HG03060 (cell line): ENCODE results near the gene ANKRD40CL.
"Not testable (repeated sequence)": the region's sequence is repeated elsewhere in the genome, so short reads cannot be mapped to it uniquely, and the experiment has no call there.

Experiments
- ATAC-seq: cut with Tn5 transposase; IDR thresholded peaks from one replicate; pipeline ENCODE4 v1.9.1; 2021; ENCODE audit warnings: low read depth, moderate number of reproducible peaks; ENCODE audit not compliant: unreplicated experiment

Gene ANKRD40CL, protein sequence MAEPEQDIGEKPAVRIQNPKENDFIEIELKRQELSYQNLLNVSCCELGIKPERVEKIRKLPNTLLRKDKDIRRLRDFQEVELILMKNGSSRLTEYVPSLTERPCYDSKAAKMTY

GRCh38 chr17:50767446-50767845 lies at the start of gene ANKRD40CL:
ANKRD40CL (minus strand) TSS chr17:50767518; CDS start chr17:50766913, 605 bp downstream.
- no peak for ATAC-seq

DNA sequence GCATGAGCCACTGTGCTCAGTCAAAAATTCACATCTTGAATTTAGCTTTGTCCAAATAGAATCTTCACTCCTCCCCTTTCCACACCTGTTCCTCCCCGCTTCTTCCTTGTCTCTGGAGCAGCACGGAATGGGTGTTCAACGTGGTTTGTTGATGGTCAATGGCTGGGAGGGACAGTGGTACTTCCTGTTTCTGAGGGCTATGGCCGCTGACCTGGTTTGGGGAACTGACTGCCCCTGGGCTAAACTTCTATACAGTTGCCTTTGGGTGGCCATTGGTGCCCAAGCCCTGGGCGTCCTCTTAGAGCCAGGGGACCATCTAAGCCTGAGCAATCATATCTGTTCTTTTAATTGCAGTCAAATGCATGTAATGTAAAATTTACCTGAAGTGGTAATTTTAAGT lies 49.0 kb upstream of the ANKRD40CL start:
- no peak for ATAC-seq

DNA sequence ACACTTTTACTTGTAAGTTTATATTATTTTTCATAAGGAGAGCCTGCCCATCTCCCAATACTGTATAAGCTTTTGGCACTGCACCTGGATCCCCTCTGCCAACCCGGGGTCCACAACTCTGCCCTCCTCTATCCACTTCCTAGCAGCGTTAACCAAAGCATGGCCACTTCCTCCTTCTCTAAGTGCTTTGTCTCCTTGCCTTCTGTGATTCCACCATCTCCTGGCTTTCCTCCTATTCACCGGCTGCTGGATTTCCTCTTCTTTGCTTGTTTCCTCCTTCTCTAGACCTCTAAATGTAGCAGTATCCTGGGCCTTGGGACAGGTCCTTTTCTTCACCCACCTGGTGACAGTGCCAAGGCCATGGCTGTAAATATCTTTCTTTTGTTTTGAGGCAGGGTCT lies 48.1 kb upstream of the ANKRD40CL start:
- ATAC-seq = no peak

DNA sequence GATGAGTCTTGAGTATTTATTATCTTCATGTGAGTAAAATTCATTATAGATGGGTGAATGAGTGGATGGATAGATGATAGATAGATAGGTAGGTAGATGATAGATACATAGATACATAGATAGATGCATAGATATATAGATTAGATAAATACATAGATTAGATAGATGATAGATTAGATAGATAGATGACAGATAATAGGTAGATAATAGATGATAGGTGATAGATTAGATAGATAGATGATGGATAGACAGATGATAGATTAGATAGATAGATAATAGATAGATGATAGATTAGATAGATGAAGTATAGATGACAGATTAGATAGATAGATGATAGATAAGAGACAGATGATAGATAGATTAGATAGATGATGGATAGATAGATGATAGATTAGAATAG lies 46.3 kb upstream of the ANKRD40CL start:
- ATAC-seq = no peak

DNA sequence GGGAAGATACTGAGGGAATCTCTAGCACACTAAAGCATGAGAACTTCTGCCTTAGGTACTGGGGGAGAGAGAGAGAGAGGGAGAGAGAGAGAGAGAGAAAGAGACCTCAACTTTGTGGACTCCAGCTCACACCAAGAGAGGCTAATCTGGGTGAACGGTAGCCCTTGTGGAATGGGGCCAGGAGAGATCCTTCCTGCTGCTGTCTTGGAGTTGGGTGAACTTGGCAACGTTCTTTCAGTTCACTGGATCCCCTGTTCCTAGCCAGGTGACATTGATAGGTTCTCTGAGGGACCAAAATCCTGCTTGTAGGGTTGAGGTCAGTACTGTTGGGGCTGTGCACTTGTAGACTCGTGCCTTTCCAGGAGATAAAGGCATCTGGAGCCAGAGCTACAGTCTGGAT lies 41.6 kb upstream of the ANKRD40CL start:
- no peak for ATAC-seq

GRCh38 chr17:50808413-50808812 lies 41.1 kb upstream of the ANKRD40CL start:
- ATAC-seq = no peak

DNA sequence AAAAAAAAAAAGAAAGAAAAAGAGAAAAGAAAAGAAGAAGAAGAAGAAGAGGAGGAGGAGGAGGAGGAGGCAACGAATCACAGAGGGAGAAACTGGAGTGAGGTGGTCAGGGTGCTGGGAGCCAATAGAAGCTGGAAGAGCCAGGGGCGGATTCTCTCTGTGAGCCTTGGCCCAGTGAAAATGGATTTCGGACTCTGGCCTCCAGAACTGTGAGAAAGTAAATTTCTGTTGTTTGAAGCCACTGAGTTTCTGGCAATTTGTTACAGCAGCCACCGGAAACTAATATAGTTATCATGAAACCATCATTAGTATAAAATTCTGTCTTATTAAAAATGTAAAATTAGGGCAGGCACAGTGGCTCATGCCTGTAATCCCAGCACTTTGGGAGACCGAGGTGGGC lies 40.4 kb upstream of the ANKRD40CL start:
- ATAC-seq = no peak

GRCh38 chr17:50807009-50807408 lies 39.7 kb upstream of the ANKRD40CL start:
- no peak for ATAC-seq

- ATAC-seq = no peak
Observed at GRCh38 chr17:50806141-50806643, 38.9 kb upstream of the ANKRD40CL start.

DNA sequence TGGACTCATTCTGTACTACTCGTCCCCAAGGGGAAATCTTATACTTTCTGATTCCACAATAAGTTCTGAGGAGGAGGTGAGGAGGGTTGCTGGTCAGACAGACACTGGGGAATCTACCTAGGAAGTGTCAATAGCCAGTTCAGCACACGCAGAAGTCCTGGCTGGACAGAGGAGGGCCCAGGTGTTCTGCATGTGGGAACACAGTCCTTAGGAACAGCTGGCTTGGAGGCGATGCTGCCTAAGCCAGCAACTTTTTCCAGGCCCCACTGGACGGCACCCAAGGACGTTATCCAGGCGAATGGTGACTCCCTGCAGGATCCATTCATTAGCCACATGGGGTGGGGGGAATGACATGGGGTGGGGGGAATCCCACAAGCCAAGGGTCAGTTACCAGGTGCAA lies 38.2 kb upstream of the ANKRD40CL start:
- no peak for ATAC-seq

DNA sequence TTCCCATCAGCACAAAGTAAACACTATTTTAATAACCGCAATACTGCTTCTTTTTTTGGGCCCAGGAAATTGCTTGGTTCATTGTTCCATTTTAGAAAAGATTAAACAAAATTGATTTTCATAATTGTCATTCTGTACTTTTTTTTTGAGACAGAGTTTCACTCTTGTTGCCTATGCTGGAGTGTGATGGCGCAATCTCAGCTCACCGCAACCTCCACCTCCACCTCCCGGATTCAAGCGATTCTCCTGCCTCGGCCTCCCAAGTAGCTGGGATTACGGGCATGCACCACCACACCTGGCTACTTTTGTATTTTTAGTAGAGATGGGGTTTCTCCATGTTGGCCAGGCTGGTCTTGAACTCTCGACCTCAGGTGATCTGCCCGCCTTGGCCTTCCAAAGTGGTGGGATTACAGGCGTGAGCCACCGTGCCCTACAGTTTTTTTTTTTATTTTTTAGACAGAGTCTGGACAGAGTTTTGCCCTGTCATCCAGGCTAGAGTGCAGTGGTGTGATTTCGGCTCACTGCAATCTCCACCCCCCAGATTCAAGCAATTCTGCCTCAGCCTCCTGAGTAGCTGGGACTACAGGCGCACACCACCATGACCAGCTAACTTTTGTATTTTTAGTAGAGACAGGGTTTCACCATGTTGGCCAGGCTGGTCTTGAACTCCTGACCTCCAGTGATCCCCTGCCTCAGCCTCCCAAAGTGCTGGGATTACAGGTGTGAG lies 37.6 kb upstream of the ANKRD40CL start:
- not testable (repeated sequence) for ATAC-seq

DNA sequence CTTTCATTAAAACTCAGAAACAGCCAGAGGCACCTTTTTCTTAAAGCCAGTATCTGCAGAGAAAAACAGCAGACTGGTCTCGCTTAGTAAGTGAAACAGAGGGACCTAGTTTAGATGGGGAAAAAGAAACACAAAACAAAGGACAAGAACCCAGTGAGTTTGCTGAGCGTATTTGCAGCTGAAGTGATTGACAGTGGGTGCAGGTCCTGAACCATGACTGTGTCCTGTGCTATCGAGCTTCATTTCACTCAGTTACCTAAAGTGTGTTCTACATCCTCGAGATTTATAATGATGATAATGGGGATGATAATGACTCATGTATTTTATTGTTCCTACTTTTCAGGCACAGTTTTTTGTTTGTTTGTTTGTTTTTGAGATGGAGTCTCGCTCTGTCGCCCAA lies 36.4 kb upstream of the ANKRD40CL start:
- no peak for ATAC-seq

DNA sequence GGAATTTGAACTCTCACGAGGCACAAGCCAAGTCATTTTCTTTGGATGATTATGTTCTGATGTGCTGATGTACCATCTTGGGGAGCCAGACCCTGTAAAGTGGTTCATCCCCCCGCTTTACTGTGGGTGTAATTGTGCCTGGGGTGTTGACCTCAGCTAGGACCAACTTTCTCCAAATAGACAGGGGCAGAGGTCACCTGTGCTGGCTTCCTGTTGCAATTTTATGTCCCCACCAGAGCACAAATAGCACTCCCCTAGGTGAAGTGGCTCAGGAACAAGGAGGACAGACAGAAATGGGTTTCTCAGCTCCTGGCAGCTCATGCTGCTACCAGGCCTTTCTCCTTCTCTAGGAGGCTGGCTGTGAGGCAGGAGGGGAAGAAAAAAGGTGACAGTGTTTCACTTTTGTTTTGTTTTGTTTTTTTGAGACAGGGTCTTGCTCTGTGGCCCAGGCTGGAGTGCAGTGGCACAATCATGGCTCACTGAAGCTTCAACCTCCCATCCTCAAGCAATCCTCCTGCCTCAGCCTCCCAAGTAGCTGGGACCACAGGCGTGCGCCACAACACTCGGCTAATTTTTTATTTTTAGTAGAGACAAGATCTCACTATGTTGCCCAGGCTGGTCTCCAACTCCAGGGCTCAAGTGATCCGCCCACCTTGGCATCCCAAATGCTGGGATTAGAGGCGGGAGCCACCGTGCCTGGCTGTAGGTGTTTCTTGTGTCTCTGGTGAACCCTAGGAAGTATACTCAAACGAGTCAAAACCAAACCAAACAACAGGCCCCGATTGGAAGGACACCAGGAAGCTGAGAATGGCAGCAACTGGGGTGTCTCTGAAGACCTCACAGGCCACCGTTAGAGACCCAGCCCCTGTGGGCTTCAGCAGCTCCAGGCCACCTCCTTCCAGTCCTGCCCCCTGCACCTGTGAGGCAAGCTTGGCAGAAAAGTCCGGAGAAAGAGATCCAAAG lies 35.6 kb upstream of the ANKRD40CL start:
- ATAC-seq = no peak

DNA sequence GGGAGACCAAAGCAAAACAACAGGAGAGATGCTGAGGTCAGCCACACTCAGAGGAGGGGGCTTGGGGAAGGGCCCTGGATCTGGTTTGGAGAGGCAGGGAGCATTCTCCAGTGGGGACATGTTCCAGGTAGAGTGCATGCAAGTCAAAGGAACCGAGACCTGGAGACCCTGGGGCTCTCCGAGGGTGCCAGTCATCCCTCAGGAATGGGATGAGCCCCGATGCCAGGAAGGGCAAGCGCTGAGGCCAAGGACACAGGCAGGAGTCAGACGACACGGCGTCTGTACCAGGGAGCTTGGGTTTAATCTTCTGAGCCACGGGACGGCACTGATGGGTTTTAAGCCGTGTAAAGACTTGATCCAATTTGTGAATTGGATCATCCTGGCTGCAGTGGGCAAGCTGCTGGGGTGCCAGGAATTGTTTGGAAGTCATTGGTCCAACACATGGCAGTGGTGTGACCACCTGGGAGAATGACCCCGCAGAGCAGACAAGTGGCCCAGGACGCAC lies 32.9 kb upstream of the ANKRD40CL start:
- no peak for ATAC-seq

- no peak for ATAC-seq
Observed at GRCh38 chr17:50799582-50799981, 32.3 kb upstream of the ANKRD40CL start.

DNA sequence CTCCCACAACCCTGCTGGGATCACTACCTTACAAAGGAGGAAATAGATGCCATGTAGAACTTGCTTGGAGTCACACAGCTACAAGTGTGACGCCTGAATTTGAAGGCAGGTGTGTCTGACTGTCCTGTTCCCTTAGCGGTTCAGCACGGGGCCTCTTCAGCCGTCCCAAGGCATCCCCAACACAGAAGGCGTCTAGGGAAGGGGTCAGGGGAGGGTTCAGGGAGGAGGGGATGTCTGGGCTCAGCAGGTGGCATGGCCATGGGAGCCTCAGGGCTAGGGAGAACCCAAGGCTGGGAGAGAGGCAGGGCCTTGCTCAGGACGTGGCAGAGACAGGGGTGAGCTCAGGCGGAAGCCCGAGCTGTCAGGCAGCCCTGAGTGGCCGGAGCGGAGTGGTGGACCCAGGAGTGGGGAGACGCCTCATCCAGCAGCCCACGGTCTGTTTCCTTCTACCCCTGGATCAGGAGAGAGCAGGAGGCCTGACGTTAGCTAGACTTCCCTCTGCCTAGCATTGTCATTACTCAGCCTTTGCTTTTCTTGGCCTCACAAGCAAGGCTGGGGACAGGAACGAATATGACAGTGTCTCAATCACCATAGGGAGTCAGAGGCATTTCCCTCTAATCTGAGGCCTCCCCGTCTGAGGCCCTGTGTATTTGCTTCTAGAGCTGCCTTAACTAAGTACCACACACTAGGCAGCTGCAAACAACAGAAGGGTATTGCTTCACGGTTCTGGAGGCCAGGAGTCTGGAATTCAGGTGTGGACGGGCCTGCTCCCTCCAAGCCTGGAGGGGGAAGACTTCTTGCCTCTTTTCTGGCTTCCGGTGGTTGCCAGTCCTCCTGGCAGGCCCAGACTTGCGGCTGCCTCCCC lies 31.3 kb upstream of the ANKRD40CL start:
- ATAC-seq = no peak

- no peak for ATAC-seq
Observed at GRCh38 chr17:50797135-50797810, 30.0 kb upstream of the ANKRD40CL start.

GRCh38 chr17:50794361-50794760 lies 27.0 kb upstream of the ANKRD40CL start:
- no peak for ATAC-seq

DNA sequence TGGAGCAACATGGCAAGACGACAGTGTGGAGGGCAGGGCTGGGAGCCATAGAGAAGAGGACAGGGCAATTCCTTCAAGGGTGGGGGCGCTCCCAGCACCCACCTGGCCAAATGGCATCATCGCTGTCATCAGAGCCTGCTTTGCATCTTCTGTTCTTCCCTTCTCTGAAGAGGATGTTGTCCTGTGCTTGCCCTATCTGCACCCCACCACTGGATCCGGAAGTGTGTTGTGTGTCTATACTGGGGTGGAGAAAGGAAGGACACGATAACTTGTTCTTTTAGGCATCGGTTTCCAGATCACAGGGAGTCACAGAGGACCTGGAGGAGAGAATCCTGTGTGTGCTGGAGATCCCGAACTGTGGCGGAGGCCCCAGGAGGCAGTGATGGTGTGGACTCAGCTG lies 25.7 kb upstream of the ANKRD40CL start:
- no peak for ATAC-seq

DNA sequence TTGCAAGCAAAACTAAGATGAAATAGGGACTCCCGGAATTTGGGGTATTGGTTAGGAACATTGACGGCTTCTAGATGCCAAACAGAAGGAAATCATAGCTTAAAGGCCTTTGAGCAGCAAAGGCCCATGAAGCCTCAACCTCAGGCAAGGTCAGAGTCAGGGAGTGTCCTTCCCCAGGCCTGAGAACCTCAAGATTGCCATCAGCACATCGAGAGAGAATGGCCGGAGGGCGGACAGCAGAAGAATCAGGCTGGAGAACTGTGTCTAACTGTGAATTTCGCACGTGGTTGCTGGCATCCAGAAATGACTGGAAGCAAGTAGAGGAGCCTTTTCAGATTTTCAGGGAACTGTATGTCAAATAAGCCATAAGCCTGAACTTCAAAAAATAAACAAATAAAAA lies 24.8 kb upstream of the ANKRD40CL start:
- no peak for ATAC-seq
